HEK293T (cell line): ENCODE data around the gene APBA1.

ENCODE experiments used
- ARNT ChIP-seq: fragments of 450-650 bp; IDR thresholded peaks from 2 replicates; pipeline ENCODE4 v1.6.1; 2017; ENCODE audit warnings: mild to moderate bottlenecking
- BHLHE40 ChIP-seq: fragments of 450-650 bp; IDR thresholded peaks from 2 replicates; pipeline ENCODE4 v1.6.1; 2016; ENCODE audit warnings: mild to moderate bottlenecking, moderate library complexity, borderline replicate concordance
- CTBP1 ChIP-seq: fragments of 450-650 bp; IDR thresholded peaks from 2 replicates; pipeline ENCODE4 v1.6.1; 2016; ENCODE audit warnings: borderline replicate concordance
- FOXA1 ChIP-seq: fragments of 450-650 bp; IDR thresholded peaks from 2 replicates; pipeline ENCODE4 v1.6.1; 2016; ENCODE audit warnings: mild to moderate bottlenecking
- FOXM1 ChIP-seq: fragments of 450-650 bp; IDR thresholded peaks from 2 replicates; pipeline ENCODE4 v1.6.1; 2017; ENCODE audit warnings: mild to moderate bottlenecking, borderline replicate concordance
- HDGF ChIP-seq: fragments of 450-650 bp; IDR thresholded peaks from 2 replicates; pipeline ENCODE4 v1.6.1; 2017; ENCODE audit warnings: antibody characterized with exemption, borderline replicate concordance
- L3MBTL2 ChIP-seq: fragments of 450-650 bp; conservative IDR thresholded peaks from 2 replicates; pipeline ENCODE4 v1.6.1; 2016; ENCODE audit warnings: mild to moderate bottlenecking
- NFRKB ChIP-seq: fragments of 450-650 bp; IDR thresholded peaks from 2 replicates; pipeline ENCODE4 v1.6.1; 2016; ENCODE audit warnings: mild to moderate bottlenecking, moderate library complexity
- SP1 ChIP-seq: fragments of 450-650 bp; IDR thresholded peaks from 2 replicates; pipeline ENCODE4 v1.6.1; 2017
- SUZ12 ChIP-seq: fragments of 450-650 bp; IDR thresholded peaks from 2 replicates; pipeline ENCODE4 v1.6.1; 2016; ENCODE audit warnings: mild to moderate bottlenecking

- no peak for TF ChIP-seq HDGF
- TF ChIP-seq SUZ12: no peak
- TF ChIP-seq NFRKB: no peak
- TF ChIP-seq ARNT: no peak
- TF ChIP-seq FOXM1: no peak
- no peak for TF ChIP-seq BHLHE40
- TF ChIP-seq SP1: no peak
- TF ChIP-seq L3MBTL2: no peak
- no peak for TF ChIP-seq CTBP1
- no peak for TF ChIP-seq FOXA1
These were observed 244.0 kb downstream of the APBA1 start for GRCh38 chr9:69428017-69428785.
